Stimulated activated CD4-positive, alpha-beta T cell treated with anti-CD3 and anti-CD28 coated beads, Interleukin-1b, Interleukin-23, amount 100 ng/mL, for 1 hour (primary cell): ENCODE results near the gene GON7.
"Not testable (repeated sequence)": the region's sequence is repeated elsewhere in the genome, so short reads cannot be mapped to it uniquely, and the experiment has no call there.

Source experiments
- DNase-seq, 2 donors: peaks; one replicate each; pipeline ENCODE4 v3.0.0-alpha.2; 2020; ENCODE audit warnings: low read depth in 2 of 2

GON7 gene

GRCh38 chr14:93158349-93158748, 48.5 kb downstream of the GON7 start:
- DNase-seq: not testable (repeated sequence)

GRCh38 chr14:93156693-93157369, 50.0 kb downstream of the GON7 start:
- no peak for DNase-seq

DNA sequence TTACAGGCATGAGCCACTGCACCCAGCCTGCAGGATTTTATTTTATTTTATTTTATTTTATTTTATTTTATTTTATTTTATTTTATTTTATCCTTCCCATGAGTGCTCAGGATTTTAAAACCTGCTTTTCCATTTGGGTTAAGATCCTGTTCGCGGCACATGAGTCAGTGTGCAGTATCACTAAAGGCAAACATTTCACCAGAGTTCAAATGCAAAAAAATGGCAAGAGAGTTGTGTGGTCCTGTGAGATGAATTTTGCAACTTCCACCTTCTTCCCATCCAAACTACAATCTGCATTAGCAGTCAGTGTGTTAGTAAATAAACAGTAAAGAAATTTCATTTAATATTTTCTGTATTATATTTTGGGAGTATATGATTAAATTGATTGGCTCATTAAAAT, 51.2 kb downstream of the GON7 start:
- DNase-seq: no peak

DNA sequence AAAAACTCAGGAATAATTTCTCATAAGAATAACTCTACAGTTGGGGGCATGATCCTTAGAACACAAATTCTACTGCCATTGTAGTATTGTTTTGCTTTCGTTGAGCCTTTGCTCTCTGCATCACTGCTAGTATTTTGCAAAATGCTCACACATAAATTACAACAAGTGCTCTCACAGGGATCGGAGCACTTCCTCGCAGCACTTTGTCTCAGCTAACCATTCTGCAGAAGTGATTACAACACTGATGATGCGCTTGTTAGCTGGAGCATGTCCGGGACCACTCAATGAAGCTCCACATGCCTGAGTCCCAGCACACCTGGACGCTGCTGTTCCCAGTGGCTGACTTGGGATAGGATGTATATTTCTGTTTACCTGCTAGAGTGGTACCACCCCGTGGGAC, 53.7 kb downstream of the GON7 start:
- no peak for DNase-seq
